HuH-7.5 (cell line): ENCODE results near the gene ASB11.

Experiments used
- DNase-seq: peaks from one replicate; pipeline ENCODE4 v3.0.0; 2011; ENCODE audit warnings: low spot score

Gene ASB11, protein sequence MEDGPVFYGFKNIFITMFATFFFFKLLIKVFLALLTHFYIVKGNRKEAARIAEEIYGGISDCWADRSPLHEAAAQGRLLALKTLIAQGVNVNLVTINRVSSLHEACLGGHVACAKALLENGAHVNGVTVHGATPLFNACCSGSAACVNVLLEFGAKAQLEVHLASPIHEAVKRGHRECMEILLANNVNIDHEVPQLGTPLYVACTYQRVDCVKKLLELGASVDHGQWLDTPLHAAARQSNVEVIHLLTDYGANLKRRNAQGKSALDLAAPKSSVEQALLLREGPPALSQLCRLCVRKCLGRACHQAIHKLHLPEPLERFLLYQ

DNA sequence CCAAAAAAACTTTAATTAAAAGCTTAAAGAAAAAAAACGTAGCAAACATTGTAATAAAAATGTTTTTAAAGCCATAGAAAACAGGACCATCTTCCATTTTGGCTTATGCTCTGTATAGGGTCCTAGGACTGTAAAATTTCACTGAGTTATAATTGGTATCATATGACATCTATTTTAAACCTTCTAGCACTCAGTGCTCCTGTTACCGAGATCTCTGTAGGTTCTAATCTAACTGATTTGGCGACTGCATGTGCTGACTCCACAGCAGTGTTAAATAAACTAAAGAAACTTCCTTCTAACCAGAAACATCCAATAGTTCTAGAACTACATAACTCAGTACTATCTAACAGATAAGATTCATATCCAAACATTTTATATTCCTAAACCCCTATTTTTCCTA, at the start of gene ASB11:
TSS of gene ASB11 (minus strand) at position 132 of the 400 bp plus-strand sequence. CDS start at position 97, 35 bp downstream.
- DNase-seq: no peak

DNA sequence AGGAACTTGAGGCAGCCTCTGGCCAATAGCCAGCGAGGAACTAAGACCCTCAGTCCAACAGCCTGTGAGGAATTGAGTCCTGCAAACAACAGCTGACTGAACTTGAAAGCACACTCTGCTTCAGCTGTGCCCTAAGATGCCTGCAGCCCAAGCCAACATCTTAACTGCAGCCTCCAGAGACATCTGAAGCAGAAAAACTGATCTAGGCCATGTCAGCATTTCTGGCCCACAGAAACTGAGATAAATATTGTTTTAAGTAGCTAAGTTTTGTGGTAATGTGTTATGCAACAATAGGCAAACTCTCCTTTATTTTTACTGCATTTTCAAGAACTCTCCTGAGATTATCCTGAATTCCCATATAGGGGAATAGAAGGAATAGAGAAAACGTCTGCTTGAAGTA, 44.3 kb upstream of the ASB11 start:
- no peak for DNase-seq

DNA sequence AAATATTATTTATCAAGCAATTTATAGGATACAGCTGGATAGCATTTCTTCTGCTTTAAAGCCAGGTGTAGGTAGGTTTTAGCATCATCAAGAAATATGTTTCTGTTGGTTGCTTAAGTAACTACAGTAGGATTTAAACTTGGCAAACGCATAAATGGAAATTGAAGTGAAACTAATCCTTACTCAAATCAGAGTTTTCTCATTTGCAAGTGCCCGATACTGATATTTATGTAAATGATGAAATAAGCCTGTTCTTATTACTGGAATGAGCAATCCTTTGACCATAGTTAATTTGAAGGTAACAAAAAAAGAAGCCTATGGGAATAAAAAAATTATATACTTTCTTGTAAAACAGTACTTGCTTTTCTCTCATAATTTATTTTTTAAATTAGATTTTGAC, 43.1 kb upstream of the ASB11 start:
- no peak for DNase-seq

DNA sequence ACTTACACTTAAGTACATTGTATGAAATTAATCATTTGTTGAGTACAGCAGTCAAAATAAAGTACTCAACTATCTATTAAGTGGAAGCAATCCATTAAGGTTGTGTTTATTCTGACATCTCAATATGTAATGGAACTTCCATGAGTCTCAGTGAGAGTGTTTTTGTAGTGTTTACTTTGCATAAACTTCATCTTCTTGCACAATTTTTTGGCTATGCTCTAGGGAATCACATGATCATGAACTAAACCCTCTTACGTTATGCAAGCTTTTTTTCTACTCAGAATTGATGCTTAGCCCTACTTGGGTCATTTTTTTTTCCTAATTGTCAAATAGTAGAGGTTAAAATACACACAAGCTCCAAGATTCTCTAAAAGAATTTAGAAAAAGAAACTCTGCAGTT, 41.0 kb upstream of the ASB11 start:
- no peak for DNase-seq

DNA sequence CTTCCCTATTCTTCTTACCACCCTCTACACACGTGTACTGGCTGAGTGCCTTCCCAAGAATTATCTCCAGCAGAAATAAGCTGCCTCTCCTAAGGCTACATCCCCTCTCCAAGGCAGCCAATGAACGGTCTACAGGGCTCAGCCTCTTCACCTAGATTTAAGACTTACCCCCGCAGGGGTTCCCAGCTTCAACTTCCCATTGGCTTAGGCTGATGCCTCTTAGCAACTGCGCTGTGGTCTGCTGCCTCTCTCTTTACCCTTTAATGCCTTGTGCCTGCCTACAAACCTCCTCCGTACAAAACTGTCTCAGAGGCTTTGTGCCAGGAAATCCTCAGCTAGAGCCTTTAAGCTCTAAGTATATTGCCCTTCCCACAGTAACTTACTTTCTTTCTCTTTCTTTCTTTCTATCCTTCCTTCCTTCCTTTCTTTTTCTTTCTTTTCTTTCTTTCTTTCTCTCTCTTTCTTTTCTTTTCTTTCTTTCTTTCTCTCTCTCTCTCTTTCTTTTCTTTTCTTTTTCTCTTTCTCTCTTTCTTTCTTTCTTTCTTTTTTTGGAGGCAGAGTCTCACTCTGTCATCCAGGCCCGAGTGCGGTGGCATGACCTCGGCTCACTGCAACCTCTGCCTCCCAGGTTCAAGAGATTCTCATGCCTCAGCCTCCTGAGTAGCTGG, 35.0 kb upstream of the ASB11 start:
- no peak for DNase-seq

DNA sequence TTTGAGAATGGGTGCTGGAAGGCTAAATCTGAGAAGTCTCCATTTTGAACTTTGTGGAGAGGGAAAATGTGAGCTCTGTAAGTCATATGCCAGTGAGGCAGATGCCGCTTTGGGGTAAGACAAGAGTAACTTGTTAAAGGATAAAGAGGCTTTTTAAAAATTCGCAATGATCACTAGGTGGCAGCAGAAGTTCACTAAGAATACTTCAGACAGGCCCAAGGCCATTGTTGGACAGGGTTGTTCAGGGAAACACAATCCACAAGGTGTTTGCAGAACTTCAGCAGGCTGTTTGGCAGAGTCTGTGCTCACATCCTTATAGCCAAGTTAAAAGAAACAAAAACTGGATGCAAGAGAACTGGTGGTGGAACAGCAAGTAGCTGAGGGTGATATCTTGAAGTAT, 33.6 kb upstream of the ASB11 start:
- no peak for DNase-seq

DNA sequence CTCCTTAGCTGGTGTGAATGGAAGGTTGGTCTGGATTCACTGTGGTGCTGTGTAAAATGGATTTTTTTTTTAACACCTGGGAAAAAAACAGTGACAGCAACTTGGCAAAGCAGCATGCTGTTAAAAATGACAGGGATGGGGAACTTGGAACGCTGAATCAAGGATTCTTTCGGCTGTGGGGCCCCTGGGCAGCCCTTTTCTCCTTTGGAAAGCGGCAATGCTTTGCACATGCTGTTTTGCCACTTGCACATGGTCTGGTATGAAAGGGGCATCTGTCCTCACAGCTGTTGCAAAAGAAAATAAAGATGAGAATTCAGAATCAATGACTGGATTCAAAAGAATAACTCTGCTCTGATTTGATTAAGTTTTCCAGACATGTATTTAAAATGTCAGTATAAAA, 30.5 kb upstream of the ASB11 start:
- DNase-seq: no peak

DNA sequence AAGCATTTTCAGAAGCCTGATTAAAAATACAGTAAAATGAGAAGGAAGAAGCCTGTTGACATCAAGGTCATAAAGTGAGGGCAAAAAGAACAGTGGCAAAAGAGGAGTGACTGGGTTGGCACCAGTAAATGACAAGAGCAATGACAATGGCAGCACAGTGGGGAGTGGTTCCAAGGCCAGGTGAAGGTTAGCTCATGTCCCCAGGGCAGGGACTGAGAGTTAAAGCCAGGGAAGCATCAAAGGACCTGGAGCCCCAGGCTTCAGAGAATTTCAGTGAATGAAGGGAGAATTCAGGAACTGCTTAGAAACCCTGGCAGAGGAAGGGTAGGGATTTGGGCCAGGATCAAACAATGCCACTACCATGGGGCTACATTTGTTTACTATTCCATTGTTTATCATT, 28.7 kb upstream of the ASB11 start:
- DNase-seq: no peak

DNA sequence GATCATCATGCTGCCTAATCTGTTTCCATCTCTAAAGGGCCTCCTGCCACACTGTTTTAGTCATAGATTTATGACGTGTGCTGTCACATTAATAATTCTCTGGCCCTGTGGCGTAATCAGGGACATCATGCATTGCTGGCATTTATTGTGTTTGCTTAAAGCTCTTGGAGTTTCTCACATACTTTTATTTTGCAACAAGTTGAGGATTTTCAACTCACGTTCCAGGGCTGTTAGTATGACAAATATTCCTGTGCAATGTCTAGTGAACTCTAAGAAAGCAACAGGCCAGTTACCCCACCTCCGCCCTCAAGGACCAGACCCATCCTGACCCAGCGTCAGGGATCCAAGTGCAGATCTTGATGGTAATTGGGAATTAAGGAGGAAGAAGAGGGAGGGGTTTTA, 27.6 kb upstream of the ASB11 start:
- no peak for DNase-seq

DNA sequence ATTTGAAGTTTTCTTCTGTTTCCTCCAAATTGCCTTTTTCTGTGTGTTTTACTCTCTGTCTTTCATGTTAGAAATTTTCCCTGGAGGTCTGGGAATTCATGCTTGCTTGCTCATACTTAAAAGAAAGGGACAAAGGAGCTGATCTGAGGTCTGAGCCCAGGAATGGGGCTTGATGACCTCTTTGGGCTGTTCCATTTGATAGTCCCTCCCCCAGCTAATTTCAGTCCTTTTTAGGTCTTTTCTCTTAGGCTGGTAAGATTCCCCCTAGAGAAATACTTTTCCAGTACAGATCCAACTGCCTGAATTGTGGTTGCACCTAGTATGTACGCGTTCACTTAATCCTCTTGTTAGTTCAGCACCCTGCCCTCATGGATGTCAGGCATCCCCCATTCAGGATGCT, 25.4 kb upstream of the ASB11 start:
- no peak for DNase-seq

DNA sequence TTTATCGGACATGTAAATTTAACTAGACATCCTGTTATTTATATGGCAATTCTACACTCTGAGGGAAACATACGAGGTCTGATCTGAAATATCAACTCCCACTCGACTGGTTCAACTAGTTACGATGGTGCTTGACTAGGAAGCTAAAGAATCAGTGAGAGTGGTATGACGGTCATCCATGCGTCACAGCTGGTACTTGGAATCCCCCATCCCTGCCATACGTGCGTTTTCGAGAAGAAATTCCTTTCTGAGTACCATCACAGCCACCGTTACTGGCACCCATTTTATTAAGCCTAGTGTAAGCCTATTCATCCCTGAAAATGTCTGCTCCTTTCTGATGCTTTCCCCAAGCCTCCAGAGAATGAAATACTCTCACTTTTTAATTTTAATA, 20.6 kb upstream of the ASB11 start:
- no peak for DNase-seq

DNA sequence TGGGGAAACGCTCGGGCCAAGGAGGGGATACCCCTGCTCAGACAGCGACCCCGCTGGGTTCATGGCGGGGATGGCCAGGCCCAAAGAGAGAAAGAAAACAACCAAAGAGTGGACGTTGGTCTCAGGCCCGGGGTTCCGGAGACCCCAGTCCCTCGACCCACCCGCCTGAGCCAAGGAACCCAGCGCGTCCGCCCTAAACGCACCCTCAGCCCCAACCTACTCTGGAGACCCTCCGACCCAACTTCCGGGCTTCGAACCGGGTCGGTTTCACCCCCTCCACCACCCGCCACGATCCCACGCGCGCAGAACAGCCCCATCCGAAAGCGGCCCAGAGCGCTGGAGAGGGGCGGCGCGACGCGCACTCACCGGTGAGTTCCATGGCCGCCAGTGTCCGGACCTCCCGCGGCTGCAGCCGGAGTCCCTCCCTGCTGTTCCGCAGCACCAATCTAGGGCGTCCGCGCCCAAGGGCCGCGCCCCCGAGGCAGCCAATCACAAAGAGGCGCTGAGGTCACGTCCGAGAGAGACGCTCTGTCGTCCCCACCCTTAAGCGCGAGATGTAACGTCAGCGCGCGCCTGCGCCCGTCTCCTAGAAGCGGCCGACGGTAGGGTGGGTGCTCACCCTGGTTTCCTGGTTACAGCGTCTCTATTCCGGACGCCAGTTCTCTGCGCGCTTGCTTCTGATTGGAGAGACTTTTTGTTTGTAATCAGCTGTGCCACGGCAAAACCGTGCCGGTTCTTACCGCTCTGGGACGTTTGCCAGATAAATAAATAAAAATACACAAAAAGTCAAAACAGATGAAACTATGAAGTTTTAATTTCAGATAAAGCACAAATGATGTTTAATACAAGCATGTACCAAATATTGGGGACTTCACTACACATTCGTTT, 19.9 kb upstream of the ASB11 start, which contains the start of gene PIGA:
TSS of gene PIGA (minus strand) at position 389 of the 888 bp plus-strand sequence. CDS start 3,593 bp downstream, outside the sequence.
- DNase-seq: peak; percentile 64

DNA sequence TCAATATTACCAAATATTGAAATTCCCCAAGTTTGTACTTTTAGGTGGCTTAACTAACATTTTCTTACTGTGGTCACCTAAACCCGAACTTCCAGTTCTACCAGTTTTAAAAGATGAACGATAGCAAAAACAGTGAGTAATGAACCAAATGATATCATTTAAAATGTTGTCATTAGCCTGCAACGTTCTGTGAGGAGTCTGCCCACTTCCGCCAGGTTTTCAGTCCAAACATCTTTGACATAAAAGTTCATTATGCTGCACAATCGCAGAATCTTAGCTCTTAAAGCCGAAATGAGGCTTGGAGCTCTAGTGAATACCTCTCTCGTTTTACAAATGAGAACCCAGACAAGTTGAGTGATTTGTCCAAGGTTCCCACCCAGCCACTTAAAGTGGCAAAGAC, 19.1 kb upstream of the ASB11 start:
- DNase-seq: no peak

DNA sequence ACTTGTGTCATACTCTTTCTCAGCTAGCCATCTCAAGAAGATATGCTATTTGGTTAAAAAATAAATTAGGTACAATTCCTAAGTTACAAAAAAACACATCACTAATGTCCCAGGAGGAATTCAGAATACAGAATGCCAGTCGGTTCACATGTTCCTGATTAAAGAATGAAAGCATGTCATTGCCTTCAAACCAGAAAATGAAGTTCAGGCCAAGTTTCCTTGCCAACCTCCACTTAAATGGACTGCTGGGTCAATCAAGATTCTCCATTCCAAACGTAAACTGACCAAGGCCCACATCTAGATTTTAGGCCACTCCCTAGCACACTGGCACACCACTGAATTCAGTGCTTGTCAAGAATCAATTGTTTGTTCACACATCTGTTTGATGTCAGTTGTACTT, 13.4 kb upstream of the ASB11 start:
- no peak for DNase-seq

DNA sequence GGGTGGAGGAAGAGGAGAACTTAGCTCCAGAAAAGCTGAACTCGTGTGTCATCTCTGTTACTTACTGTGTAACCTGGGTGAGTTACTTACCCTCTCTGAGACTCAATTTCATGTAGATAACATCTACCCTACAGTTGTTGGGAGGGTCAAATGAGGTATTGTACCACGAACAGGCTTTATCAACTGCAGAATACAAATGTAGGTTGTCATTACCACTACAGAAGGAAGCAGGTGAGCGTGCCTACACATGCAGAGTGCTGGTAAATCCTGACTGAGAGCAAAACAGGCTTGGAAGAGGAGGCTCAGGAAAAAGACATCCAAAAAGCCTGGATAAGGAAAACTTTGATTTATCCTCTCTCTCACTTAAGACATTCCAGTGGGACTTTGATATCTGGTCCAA, 12.7 kb upstream of the ASB11 start:
- no peak for DNase-seq

DNA sequence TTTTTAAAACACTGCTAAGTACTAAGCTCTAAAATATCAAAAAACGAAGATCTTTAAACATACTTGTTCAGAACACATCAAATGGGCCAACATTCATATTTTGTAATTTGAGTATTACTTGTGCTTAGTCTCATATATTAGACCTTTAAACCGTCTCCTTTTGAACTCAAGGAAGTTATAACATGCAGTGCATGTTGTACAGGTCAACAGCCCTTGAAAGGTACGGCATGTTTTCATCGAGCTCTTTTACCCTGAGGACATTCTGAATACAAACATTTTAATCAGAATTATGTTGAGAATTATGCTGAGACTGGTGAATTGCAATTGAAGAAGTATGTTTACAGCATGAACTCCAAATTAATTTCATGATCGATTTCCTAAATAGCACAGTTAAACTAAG, 7.0 kb upstream of the ASB11 start:
- DNase-seq: no peak

DNA sequence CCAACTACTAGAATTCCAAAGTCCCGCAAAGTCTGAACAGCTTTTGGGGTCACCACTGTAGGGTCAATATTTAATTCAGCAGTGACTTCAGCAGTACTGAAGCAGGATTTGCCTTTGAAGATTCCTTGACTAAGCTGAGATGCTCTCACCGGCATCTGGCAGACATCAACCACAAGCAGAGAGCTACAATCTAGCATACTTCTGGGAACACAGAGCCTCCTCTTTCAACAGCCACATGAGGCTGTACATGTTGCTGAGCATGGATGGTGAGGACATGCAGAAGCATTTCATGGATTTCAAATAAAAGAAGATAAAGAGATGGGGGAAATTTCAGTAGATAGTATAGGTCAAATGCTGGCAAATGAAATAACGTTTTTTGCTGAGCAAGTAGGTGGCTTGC, 6.6 kb upstream of the ASB11 start:
- no peak for DNase-seq

DNA sequence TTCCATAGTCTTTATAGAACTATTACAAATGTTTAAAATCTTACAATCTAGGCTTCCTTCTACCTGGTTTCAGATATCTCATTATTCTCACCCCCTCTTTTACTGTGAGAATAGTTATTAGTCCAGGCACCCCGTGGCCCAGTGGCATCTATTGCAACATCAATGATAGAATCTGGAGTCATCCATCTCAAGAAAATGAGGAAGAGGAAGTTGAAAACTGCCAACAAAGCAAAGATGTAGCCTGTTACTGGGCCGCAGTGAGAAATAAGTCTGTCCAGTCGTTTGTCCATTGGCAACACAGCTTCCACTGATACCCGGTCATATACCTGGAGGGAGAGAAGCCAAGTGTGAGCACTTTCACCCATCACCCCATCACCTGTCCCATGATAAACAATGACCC, 6.0 kb upstream of the ASB11 start:
- no peak for DNase-seq

DNA sequence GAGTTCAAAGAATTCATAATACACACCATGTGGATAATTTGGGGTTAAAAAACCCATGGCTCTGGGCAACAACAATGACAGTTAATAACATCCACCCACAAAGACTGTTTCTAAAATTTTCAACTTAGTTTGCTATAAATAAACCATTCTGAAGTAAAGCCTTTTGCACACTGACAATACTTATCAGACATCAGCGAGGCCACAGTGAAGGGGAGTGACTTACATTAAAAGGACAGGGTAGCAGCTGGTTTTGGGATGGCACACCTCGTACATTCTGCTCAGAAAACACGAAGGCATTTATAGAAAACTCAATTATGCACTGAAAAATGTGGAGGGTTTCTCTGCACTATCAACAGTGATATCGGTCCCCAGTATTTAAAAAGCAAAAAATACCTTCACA, 4.9 kb upstream of the ASB11 start:
- DNase-seq: no peak

DNA sequence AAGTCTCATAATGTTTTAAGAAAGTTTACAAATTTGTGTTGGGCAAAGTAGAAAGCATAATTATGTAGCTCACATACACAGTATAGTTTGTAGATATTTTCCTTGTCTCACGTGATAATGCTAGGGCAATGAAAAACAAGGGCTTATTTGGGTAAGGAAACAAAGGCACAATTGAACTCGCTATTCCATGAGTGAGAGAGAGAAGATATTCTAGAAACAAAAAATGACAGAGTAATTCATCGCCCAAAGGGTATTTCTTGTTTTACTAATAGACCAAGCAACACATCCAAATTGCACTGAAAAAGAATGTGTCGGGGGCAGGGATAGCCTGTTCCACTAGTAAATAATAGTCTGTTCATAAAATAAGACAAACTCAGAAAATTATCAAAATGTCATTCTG, 3.6 kb upstream of the ASB11 start:
- no peak for DNase-seq

DNA sequence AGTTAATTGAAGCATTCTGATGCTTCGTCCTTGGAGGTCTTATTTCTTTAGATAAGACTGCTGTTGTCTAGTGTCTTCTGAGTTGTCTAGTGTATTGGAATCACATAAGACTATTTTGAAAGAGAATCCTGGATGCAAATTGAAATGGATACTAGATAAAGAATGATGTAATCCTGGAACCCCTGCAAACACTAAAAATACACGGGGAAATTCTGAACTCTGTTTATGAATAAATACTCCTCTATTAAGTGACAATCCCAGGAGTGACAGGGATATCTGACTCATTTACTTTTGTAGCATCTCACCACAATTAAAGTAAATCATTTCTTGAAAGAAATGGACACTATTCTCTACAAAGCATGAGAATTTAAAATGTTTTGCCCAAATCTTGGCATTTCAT, 968 bp downstream of the ASB11 start:
- no peak for DNase-seq

DNA sequence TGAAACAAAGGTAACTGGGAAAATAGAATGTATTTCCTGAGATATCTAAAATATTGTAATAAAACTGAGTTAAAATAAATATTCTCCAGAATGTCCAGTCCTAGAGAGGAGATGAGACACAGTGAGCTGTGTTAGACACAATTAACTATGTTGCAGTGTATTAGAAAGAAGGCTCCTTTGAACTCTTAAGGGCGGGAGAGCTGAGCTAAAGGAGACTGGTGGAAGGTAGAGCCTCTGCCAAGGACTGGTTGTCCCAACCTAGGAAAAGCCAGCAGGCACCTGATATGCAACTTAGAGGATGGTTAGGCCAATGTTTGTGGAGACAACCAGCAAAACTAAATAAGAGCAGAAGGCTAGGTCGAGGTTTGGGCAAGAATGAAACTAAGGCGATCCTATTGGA, 4.3 kb downstream of the ASB11 start:
- DNase-seq: no peak

DNA sequence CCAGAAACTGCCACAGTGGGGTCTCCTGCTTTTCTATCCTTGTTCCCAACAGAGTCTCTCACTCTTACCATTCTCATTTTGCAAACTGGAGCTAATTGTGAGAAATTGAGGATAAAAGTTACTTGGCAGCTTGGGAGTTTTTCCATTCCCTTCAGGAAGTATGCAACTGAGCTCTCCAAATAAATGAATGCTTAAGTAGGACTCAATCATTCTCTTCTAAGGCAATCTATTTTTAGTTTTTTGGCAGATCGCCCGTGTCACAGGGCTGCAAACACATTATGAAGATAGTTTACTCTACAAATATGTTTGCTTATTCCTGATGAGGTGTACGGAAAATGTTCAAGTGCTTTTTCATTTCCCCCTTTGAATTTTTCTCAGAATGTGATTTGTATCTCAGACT, 5.3 kb downstream of the ASB11 start:
- DNase-seq: no peak
